ENCODE data around the gene ABCA12. TPM values are rescaled to one million over a fixed set of nuclear protein-coding genes. Genes with fewer than 3 reads are reported as not detected.

Gene ABCA12
- polyA plus RNA-seq, 2 of the 4 experiments (the other 2 are of a cell fraction), result 0.32 to 1.1 TPM

DNA sequence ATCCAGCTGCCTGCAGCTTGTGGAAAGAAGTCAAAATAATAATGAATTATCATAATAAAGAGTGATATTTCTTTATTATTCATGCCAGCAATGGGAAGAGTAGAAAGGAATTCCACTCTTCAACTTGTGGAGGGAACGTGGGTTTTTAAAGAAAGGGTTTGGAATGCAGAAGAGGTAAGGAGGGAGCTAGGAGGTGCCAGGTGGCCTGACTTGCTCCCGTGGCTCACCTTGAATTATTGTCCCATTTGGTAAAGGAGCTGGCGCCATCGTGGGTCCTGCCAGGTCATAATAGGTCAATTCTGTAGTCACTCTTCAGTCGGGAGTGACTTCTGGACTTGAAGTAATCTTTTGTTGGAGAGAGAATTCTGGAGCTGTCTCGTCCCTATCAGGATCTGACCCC is 233.8 kb downstream of the ABCA12 start:
- no peak overlapping the region for H3K4me2 ChIP-seq
- ATAC-seq, result no peak
- H3K27ac ChIP-seq, result no peak overlapping the region
- WGBS (ENCODE audit: missing lambda C conversion rate), result 31% methylated on average over 6 of the region's 6 CpGs
- no peak for TF ChIP-seq RAD21 (conservative IDR thresholded peaks at IDR 0.05 in 1 of 2, IDR thresholded peaks at IDR 0.05 in 1 of 2)
- TF ChIP-seq CEBPB (IDR thresholded peaks at IDR 0.05), result no peak
- no peak for DNase-seq (ENCODE audit: low read depth in 1 of 2, low spot score in 1 of 2)
- no peaks in the 10 kb centered on the region for H3K9me3 ChIP-seq
- CTCF ChIA-PET, result no interaction called here
- no peak for FAIRE-seq
- H3K4me3 ChIP-seq, result no peak overlapping the region
- no peaks in the 10 kb centered on the region for H3K4me1 ChIP-seq
- POLR2A ChIA-PET, result no interaction called here

DNA sequence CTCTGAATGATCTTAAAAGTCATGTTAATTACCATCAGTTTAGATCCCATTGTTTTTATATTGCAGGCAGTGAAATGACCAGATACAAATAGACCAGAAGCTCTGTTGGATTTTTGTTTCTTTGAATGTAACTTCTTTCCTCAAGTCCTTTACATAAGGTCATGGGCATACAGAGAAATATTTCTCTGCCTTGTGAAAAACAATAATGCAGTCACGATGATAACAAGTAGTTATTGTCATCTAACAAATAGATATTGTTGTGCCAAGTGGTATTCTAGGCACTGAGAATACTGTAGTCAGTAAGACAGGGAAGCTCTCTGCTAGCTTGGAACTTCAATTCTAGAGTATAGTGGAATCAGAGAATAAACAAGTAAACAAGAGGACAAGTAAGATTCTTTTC is 234.2 kb downstream of the ABCA12 start:
- TF ChIP-seq SMC3 (IDR thresholded peaks at IDR 0.05) (no peak), RFX5 (IDR thresholded peaks at IDR 0.05) (no peak), CBX2 (IDR thresholded peaks at IDR 0.05; ENCODE audit: borderline replicate concordance, low read depth) (no peak), BHLHE40 (IDR thresholded peaks at IDR 0.05; ENCODE audit: low read depth, low read length) (no peak), ESRRA (IDR thresholded peaks at IDR 0.05; ENCODE audit: borderline replicate concordance, low read length) (no peak), GATA3 (IDR thresholded peaks at IDR 0.05; ENCODE audit: borderline replicate concordance) (no peak), POLR2A (IDR thresholded peaks at IDR 0.05; ENCODE audit: low read length) (no peak), MYC (IDR thresholded peaks at IDR 0.05; ENCODE audit: borderline replicate concordance, low read length) (no peak), RARB (CRISPR knock-in tag; IDR thresholded peaks at IDR 0.05) (no peak), TFCP2L1 (CRISPR knock-in tag; IDR thresholded peaks at IDR 0.05) (no peak), ELK1 (IDR thresholded peaks at IDR 0.05; ENCODE audit: low read depth, low read length) (no peak), MAZ (IDR thresholded peaks at IDR 0.05; ENCODE audit: borderline replicate concordance, low read depth, low read length) (no peak), CBX8 (IDR thresholded peaks at IDR 0.05) (no peak), HMGXB4 (CRISPR knock-in tag; IDR thresholded peaks at IDR 0.05; ENCODE audit: borderline replicate concordance) (no peak), ZC3H11A (IDR thresholded peaks at IDR 0.05) (no peak)
- TF ChIP-seq, protein P1, sequence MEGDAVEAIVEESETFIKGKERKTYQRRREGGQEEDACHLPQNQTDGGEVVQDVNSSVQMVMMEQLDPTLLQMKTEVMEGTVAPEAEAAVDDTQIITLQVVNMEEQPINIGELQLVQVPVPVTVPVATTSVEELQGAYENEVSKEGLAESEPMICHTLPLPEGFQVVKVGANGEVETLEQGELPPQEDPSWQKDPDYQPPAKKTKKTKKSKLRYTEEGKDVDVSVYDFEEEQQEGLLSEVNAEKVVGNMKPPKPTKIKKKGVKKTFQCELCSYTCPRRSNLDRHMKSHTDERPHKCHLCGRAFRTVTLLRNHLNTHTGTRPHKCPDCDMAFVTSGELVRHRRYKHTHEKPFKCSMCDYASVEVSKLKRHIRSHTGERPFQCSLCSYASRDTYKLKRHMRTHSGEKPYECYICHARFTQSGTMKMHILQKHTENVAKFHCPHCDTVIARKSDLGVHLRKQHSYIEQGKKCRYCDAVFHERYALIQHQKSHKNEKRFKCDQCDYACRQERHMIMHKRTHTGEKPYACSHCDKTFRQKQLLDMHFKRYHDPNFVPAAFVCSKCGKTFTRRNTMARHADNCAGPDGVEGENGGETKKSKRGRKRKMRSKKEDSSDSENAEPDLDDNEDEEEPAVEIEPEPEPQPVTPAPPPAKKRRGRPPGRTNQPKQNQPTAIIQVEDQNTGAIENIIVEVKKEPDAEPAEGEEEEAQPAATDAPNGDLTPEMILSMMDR (IDR thresholded peaks at IDR 0.05), result no peak
- TF ChIP-seq, protein P2, sequence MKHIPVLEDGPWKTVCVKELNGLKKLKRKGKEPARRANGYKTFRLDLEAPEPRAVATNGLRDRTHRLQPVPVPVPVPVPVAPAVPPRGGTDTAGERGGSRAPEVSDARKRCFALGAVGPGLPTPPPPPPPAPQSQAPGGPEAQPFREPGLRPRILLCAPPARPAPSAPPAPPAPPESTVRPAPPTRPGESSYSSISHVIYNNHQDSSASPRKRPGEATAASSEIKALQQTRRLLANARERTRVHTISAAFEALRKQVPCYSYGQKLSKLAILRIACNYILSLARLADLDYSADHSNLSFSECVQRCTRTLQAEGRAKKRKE (CRISPR knock-in tag; IDR thresholded peaks at IDR 0.05; ENCODE audit: low read depth), result no peak
- FAIRE-seq, result no peak
- DNase-seq (ENCODE audit: low read depth in 1 of 2, low spot score in 1 of 2), result no peak
- Histone ChIP-seq H3K4me3 (no peak overlapping the region), H3K9me3 (no peaks in the 10 kb centered on the region), H3K27ac (no peak overlapping the region), H3K4me2 (no peak overlapping the region), H3K4me1 (no peaks in the 10 kb centered on the region)
- 17% methylated on average over 1 of the region's 1 CpG for WGBS (ENCODE audit: missing lambda C conversion rate)
- no peak for ATAC-seq
- ChIA-PET CTCF (no interaction called here), POLR2A (no interaction called here)

DNA sequence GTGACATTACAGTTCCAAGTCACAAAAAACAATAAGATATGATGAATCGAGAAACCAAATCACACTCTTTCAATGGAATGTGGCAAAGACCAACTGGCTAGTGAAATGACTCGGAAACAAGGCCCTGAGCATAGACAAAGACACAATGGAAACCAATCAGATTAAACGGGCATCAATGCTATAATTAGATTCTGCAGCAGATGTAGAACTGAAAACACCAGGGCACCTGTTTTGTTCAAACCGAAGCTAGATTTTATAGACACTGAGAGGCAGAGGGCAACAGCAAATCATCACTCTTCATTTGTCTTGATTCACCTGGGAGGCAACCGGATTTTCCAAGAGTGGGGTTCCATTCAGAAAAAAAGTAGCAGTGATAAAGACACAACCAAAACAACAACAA is 236.1 kb downstream of the ABCA12 start:
- DNase-seq (ENCODE audit: low read depth in 1 of 2, low spot score in 1 of 2) (no peak), ATAC-seq (no peak), FAIRE-seq (no peak)
- Histone ChIP-seq H3K4me1 (no peaks in the 10 kb centered on the region), H3K9me3 (no peaks in the 10 kb centered on the region), H3K27ac (no peak overlapping the region), H3K4me3 (no peak overlapping the region), H3K4me2 (no peak overlapping the region)
- TF ChIP-seq NPAS2 (CRISPR knock-in tag; IDR thresholded peaks at IDR 0.05; ENCODE audit: borderline replicate concordance) (no peak), ZC3H11A (IDR thresholded peaks at IDR 0.05) (no peak), HMGXB4 (CRISPR knock-in tag; IDR thresholded peaks at IDR 0.05; ENCODE audit: borderline replicate concordance) (no peak), CBX2 (IDR thresholded peaks at IDR 0.05; ENCODE audit: borderline replicate concordance, low read depth) (no peak)
- TF ChIP-seq, protein P3, sequence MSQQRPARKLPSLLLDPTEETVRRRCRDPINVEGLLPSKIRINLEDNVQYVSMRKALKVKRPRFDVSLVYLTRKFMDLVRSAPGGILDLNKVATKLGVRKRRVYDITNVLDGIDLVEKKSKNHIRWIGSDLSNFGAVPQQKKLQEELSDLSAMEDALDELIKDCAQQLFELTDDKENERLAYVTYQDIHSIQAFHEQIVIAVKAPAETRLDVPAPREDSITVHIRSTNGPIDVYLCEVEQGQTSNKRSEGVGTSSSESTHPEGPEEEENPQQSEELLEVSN (IDR thresholded peaks at IDR 0.05; ENCODE audit: borderline replicate concordance, low read depth), result no peak
- CTCF ChIA-PET, result no interaction called here
- POLR2A ChIA-PET, result no interaction called here
- WGBS (ENCODE audit: missing lambda C conversion rate), result 52% methylated on average over 5 of the region's 5 CpGs
